Endothelial cell of umbilical vein (primary cell): ENCODE data around the gene C4BPA. TPM values are rescaled to one million over a fixed set of nuclear protein-coding genes. Genes with fewer than 3 reads are reported as not detected.

Experiments
- BruUV-seq: library from RNA; stranded (reverse); fragments of 400-500 nt; replicated peaks from 2 replicates; lab custom pipeline; 2021; lab: Mats Ljungman, UMichigan
- CTCF ChIA-PET: fragments of 300-600, 350-600 bp; sonication (Branson Sonifier 250); formaldehyde crosslinking; loops from one replicate; lab custom pipeline; 2021; ENCODE audit warnings: antibody characterized with exemption, inconsistent platforms; lab: Charles Lee
- POLR2A ChIA-PET: fragments of 300-600, 350-600 bp; sonication (Branson Sonifier 250); formaldehyde crosslinking; loops from one replicate; lab custom pipeline; 2021; ENCODE audit warnings: antibody characterized with exemption, inconsistent platforms; lab: Charles Lee
- DNase-seq: peaks from one replicate; pipeline ENCODE4 v3.0.0-alpha.2; 2011; ENCODE audit warnings: low read depth, low spot score
- FAIRE-seq: peaks from 2 replicates; lab custom pipeline; 2011; peaks lifted over from hg19 to GRCh38; lab: Jason Lieb, UNC
- H2AFZ ChIP-seq: 2 replicates; pipeline ENCODE4 v1.6.0; 2012; ENCODE audit warnings: low read depth, low read length, control low read depth, inconsistent platforms
- H3K27ac ChIP-seq: 2 replicates; pipeline ENCODE4 v1.5.1; 2011; ENCODE audit warnings: low read depth, mild to moderate bottlenecking, control low read depth, low read length, moderate library complexity; ENCODE audit not compliant: insufficient read depth
- H3K27me3 ChIP-seq, 2 experiments: 2 replicates each; pipeline versions ENCODE4 v1.6.0 to v1.6.1; 2011; ENCODE audit warnings: low read length in 2 of 2, mixed read lengths in 1 of 2; ENCODE audit not compliant: control insufficient read depth in 2 of 2, insufficient read depth in 2 of 2
- H3K36me3 ChIP-seq, 2 experiments: 2 replicates in 1 of 2; 3 replicates in 1 of 2; pipeline ENCODE4 v1.5.1; 2011; ENCODE audit warnings: low read length in 2 of 2, mild to moderate bottlenecking in 1 of 2, moderate library complexity in 1 of 2; ENCODE audit not compliant: control insufficient read depth in 2 of 2, insufficient read depth in 2 of 2; ENCODE audit errors: extremely low read depth in 1 of 2
- H3K4me1 ChIP-seq: 3 replicates; pipeline ENCODE4 v1.5.1; 2011; ENCODE audit warnings: mild to moderate bottlenecking, low read length; ENCODE audit not compliant: control insufficient read depth, insufficient read depth; ENCODE audit errors: extremely low read depth
- H3K4me2 ChIP-seq: 2 replicates; pipeline ENCODE4 v1.6.1; 2011; ENCODE audit warnings: low read length, control low read depth, mixed read lengths; ENCODE audit not compliant: insufficient read depth
- H3K4me3 ChIP-seq, 3 experiments: fragments of 200-600 bp in 1 of 3; sonication (generic), shearing (Covaris generic) in 1 of 3; replicated peaks in 1 of 3; 2 replicates each; pipeline ENCODE4 v1.5.1; 2011 to 2016; ENCODE audit warnings: control low read depth in 3 of 3, low read length in 3 of 3, mild to moderate bottlenecking in 2 of 3, inconsistent platforms in 1 of 3, low read depth in 1 of 3, moderate library complexity in 1 of 3; ENCODE audit not compliant: insufficient read depth in 1 of 3
- H3K79me2 ChIP-seq: 2 replicates; pipeline ENCODE4 v1.6.0; 2012; ENCODE audit warnings: low read length, inconsistent platforms; ENCODE audit not compliant: control insufficient read depth, insufficient read depth
- H3K9ac ChIP-seq: replicated peaks from 2 replicates; pipeline ENCODE3; 2011; ENCODE audit warnings: low read length, control low read depth; ENCODE audit not compliant: insufficient read depth; ENCODE audit errors: extremely low read depth
- H3K9me1 ChIP-seq: replicated peaks from 3 replicates; pipeline ENCODE4 v1.6.0; 2011; ENCODE audit warnings: mild to moderate bottlenecking, low read length; ENCODE audit not compliant: control insufficient read depth, insufficient read depth; ENCODE audit errors: extremely low read depth
- H3K9me3 ChIP-seq: replicated peaks from 2 replicates; pipeline ENCODE4 v1.5.1; 2012; ENCODE audit warnings: low read length, inconsistent platforms; ENCODE audit not compliant: control insufficient read depth, insufficient read depth
- H4K20me1 ChIP-seq: replicated peaks from 2 replicates; pipeline ENCODE3; 2011; ENCODE audit warnings: mild to moderate bottlenecking, low read length; ENCODE audit not compliant: control insufficient read depth, insufficient read depth; ENCODE audit errors: extremely low read depth
- EZH2 ChIP-seq: IDR thresholded peaks from 2 replicates; pipeline ENCODE4 v1.6.1; 2012; ENCODE audit warnings: borderline replicate concordance, low read depth, mild to moderate bottlenecking, moderate library complexity, low read length, inconsistent platforms; ENCODE audit not compliant: severe bottlenecking
- FOS ChIP-seq: IDR thresholded peaks from 2 replicates; pipeline ENCODE4 v1.6.1; 2011; ENCODE audit warnings: mild to moderate bottlenecking, low read length, moderate library complexity, borderline replicate concordance; ENCODE audit not compliant: insufficient read depth
- GATA2 ChIP-seq: IDR thresholded peaks from 2 replicates; pipeline ENCODE4 v1.7.0; 2011; ENCODE audit warnings: low read depth, mild to moderate bottlenecking, moderate library complexity, mixed read lengths, low read length; ENCODE audit not compliant: insufficient read length, insufficient read depth
- JUN ChIP-seq: IDR thresholded peaks from 2 replicates; pipeline ENCODE4 v1.6.1; 2011; ENCODE audit warnings: borderline replicate concordance, low read depth; ENCODE audit not compliant: insufficient read length, insufficient read depth
- MYC ChIP-seq: IDR thresholded peaks from one replicate; pipeline ENCODE4 v1.6.1; 2011; ENCODE audit warnings: mild to moderate bottlenecking, low read depth, low read length
- POLR2A ChIP-seq: IDR thresholded peaks from 2 replicates; pipeline ENCODE4 v1.6.1; 2012; ENCODE audit warnings: low read depth, mild to moderate bottlenecking, control low read depth, low read length
- POLR2AphosphoS5 ChIP-seq: IDR thresholded peaks from 2 replicates; pipeline ENCODE4 v1.6.1; 2012; ENCODE audit warnings: low read depth, mild to moderate bottlenecking, control low read depth, low read length, moderate library complexity; ENCODE audit not compliant: insufficient read depth
- dilution Hi-C: fragments of 300-500 bp; cut with MboI; formaldehyde crosslinking; loops from one replicate; pipeline ENCODE4 v1.15.0; 2019; ENCODE audit warnings: low sequenced_read_pairs; ENCODE audit not compliant: extremely low pct_ligation_motif_present
- intact Hi-C: fragments of 100-400 bp; cut with micrococcal nuclease; formaldehyde crosslinking; loops from one replicate; pipeline ENCODE4 v1.10.0; 2022
- polyA plus RNA-seq, 4 experiments: library from polyadenylated mRNA; depleted of rRNA in 3 of 4; stranded (reverse) in 3 of 4; unstranded in 1 of 4; fragments of >200 nt; gene quantifications; 2 replicates each; pipeline versions ENCODE4 v1.2.1 to v1.2.3, GENCODE V29; 2011 to 2012; ENCODE audit warnings: missing spikeins in 1 of 4
- total RNA-seq: library from RNA; stranded (reverse); gene quantifications from 2 replicates; pipeline ENCODE4 v1.2.3, GENCODE V29; 2021
- TF ChIP-seq, protein P1 (sequence below), 2 donors: IDR thresholded peaks; 1 replicate in 1 of 2; 2 replicates in 1 of 2; pipeline ENCODE4 v1.5.1; 2011; ENCODE audit warnings: low read length in 2 of 2, mild to moderate bottlenecking in 2 of 2, moderate library complexity in 2 of 2, control low read depth in 1 of 2, inconsistent platforms in 1 of 2, low read depth in 1 of 2; ENCODE audit not compliant: insufficient read depth in 1 of 2; ENCODE audit errors: extremely low read depth in 1 of 2
- TF ChIP-seq, protein P2 (sequence below): IDR thresholded peaks from 2 replicates; pipeline ENCODE4 v1.6.1; 2011; ENCODE audit not compliant: insufficient read depth, insufficient read length

Gene C4BPA
- total and polyA plus RNA-seq, 2 donors (not counting 3 experiments of a cell fraction or from before 2014, with no cell fraction given), result not detected

DNA sequence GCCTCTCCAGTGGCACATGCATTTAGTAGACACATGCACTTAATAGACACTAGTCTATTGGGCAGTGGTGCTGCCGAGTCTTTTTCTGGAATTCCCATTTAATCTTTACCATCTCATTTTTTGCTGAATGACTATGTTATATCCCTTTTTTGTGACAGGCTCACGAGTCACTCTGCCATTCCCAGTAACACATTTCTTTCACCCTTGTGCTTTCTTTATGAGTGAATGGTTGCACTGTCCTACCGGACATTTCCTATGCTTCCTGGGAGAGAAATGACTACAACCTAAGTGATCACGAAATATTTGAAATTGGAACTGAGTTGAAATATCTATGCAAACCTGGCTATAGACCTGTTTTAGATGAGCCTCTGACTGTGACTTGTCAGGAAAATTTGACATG, 70.9 kb downstream of the C4BPA start:
- CTCF ChIA-PET, result interaction anchor here (0.8 kb wide), 1 partner anchor 226 kb away, joined by 3 read pairs; no protein-coding TSS in a partner anchor
- no TSS peak for BruUV-seq
- intact Hi-C loops, result no loop called here

More for the DNA sequence above, 70.9 kb downstream of the C4BPA start:
- no peak overlapping the region for H3K4me2 ChIP-seq
- FAIRE-seq (no peak), DNase-seq (no peak)
- H3K9me3 ChIP-seq, result no peaks in the 10 kb centered on the region
- no peak overlapping the region for H2AFZ ChIP-seq
- H3K4me3 ChIP-seq, result no peak overlapping the region
- TF ChIP-seq EZH2 (no peak), MYC (no peak), FOS (no peak), GATA2 (no peak), JUN (no peak), POLR2AphosphoS5 (no peak), POLR2A (no peak)
- TF ChIP-seq, protein P1, sequence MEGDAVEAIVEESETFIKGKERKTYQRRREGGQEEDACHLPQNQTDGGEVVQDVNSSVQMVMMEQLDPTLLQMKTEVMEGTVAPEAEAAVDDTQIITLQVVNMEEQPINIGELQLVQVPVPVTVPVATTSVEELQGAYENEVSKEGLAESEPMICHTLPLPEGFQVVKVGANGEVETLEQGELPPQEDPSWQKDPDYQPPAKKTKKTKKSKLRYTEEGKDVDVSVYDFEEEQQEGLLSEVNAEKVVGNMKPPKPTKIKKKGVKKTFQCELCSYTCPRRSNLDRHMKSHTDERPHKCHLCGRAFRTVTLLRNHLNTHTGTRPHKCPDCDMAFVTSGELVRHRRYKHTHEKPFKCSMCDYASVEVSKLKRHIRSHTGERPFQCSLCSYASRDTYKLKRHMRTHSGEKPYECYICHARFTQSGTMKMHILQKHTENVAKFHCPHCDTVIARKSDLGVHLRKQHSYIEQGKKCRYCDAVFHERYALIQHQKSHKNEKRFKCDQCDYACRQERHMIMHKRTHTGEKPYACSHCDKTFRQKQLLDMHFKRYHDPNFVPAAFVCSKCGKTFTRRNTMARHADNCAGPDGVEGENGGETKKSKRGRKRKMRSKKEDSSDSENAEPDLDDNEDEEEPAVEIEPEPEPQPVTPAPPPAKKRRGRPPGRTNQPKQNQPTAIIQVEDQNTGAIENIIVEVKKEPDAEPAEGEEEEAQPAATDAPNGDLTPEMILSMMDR (IDR thresholded peaks at IDR 0.05; ENCODE audit: extremely low read depth in 1 of 2, insufficient read depth in 1 of 2, low read depth in 1 of 2, low read length in 2 of 2), result no peak
- TF ChIP-seq, protein P2, sequence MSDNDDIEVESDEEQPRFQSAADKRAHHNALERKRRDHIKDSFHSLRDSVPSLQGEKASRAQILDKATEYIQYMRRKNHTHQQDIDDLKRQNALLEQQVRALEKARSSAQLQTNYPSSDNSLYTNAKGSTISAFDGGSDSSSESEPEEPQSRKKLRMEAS, result no peak
- H3K9ac ChIP-seq, result no peak overlapping the region
- H3K9me1 ChIP-seq, result no peaks in the 10 kb centered on the region
- H3K36me3 ChIP-seq, result no peaks in the 10 kb centered on the region
- H3K27ac ChIP-seq, result no peak overlapping the region
- H3K27me3 ChIP-seq, result peaks cover 0 to 4% of the 10 kb centered on the region in 2 experiments
- H3K4me1 ChIP-seq, result no peaks in the 10 kb centered on the region
- H4K20me1 ChIP-seq, result no peaks in the 10 kb centered on the region
- POLR2A ChIA-PET, result no interaction called here
- no peaks in the 10 kb centered on the region for H3K79me2 ChIP-seq
- dilution Hi-C loops, result no loop called here
